Uterus (tissue), 4 donors: ENCODE measurements around the gene NECTIN4. TPM values are rescaled to one million over a fixed set of nuclear protein-coding genes. Genes with fewer than 3 reads are reported as not detected.

Source experiments
- DNase-seq, 2 donors: peaks; one replicate each; pipeline ENCODE4 v3.0.0-alpha.2; 2019 to 2020
- H3K27ac ChIP-seq, 2 donors: fragments of 200-600 bp; sonication (generic); 1 replicate in 1 of 2; 2 replicates in 1 of 2; pipeline ENCODE4 v1.5.1; 2016 to 2018
- H3K27me3 ChIP-seq, 2 donors: fragments of 200-600 bp; sonication (generic); one replicate each; pipeline ENCODE4 v1.5.1; 2018 to 2019; ENCODE audit warnings: control low read depth in 1 of 2
- H3K36me3 ChIP-seq, 2 donors: fragments of 200-600 bp; sonication (generic); one replicate each; pipeline ENCODE4 v1.5.1; 2019; ENCODE audit warnings: control low read depth in 1 of 2
- H3K4me1 ChIP-seq, 2 donors: fragments of 200-600 bp; sonication (generic); one replicate each; pipeline ENCODE4 v1.5.1; 2018 to 2019; ENCODE audit warnings: control low read depth in 1 of 2
- H3K4me3 ChIP-seq, 2 donors: fragments of 200-600 bp; sonication (generic); 1 replicate in 1 of 2; 2 replicates in 1 of 2; pipeline ENCODE4 v1.5.1; 2018 to 2019; ENCODE audit warnings: mild to moderate bottlenecking in 1 of 2
- H3K9me3 ChIP-seq, 2 donors: fragments of 200-600 bp; sonication (generic); one replicate each; pipeline ENCODE4 v1.5.1; 2019; ENCODE audit warnings: control low read depth in 1 of 2
- POLR2A ChIP-seq, 2 donors: fragments of 450-650 bp; IDR thresholded peaks; one replicate each; pipeline ENCODE4 v1.6.1; 2016; ENCODE audit warnings: antibody characterized with exemption in 2 of 2, mild to moderate bottlenecking in 1 of 2, moderate library complexity in 1 of 2
- intact Hi-C: fragments of 100-400 bp; cut with DNase I; formaldehyde crosslinking; loops from one replicate; pipeline ENCODE4 v1.15.1; 2023; ENCODE audit warnings: low total_unique reads
- total RNA-seq, 4 donors: library from RNA; depleted of rRNA in 3 of 4; stranded (reverse); fragments of >200 nt in 3 of 4; gene quantifications; one replicate each; pipeline versions ENCODE4 v1.1.0 to v1.2.4, GENCODE V29; 2014 to 2023
- TF ChIP-seq, protein P1 (sequence below), 4 experiments: fragments of 200-600 bp in 2 of 4; fragments of 450-650 bp in 2 of 4; sonication (generic) in 2 of 4; IDR thresholded peaks; one replicate each; pipeline ENCODE4 v1.5.1; 2016 to 2019; ENCODE audit warnings: antibody characterized with exemption in 4 of 4, mild to moderate bottlenecking in 2 of 4, moderate library complexity in 1 of 4
- donor health status: DM: yes; HTN: yes; CAD: no.

Gene NECTIN4
- total RNA-seq, 4 donors from 2014 or later: 2.1 TPM; not detected in 3

DNA sequence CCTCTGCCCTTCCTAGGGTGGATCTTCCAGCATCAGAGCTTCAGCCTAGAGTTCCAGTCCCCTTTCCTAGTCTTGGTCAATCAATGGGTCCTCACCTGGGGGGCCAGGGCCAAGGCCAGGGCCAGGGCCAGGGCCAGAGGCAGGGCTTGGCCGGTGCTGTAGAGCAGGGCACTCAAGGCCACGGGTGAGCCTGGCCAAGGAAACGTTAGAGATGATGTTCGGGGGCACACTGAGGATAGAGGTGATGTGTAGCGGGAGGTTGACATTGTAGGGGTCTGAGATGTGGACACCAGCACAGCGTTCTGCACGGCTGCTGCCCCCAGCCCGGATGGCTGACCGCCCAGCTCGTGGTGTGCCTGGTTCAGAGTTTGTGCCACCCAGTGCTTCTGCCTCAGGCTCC is 38.1 kb downstream of the NECTIN4 start:
- Histone ChIP-seq H3K4me3 (no peak overlapping the region), H3K27ac (no peak overlapping the region), H3K36me3 (no peaks in the 10 kb centered on the region), H3K27me3 (no peaks in the 10 kb centered on the region), H3K9me3 (no peaks in the 10 kb centered on the region), H3K4me1 (no peaks in the 10 kb centered on the region)
- intact Hi-C loops: no loop called here
- no peak for DNase-seq
- TF ChIP-seq POLR2A (IDR thresholded peaks at IDR 0.05): no peak
- TF ChIP-seq, protein P1, sequence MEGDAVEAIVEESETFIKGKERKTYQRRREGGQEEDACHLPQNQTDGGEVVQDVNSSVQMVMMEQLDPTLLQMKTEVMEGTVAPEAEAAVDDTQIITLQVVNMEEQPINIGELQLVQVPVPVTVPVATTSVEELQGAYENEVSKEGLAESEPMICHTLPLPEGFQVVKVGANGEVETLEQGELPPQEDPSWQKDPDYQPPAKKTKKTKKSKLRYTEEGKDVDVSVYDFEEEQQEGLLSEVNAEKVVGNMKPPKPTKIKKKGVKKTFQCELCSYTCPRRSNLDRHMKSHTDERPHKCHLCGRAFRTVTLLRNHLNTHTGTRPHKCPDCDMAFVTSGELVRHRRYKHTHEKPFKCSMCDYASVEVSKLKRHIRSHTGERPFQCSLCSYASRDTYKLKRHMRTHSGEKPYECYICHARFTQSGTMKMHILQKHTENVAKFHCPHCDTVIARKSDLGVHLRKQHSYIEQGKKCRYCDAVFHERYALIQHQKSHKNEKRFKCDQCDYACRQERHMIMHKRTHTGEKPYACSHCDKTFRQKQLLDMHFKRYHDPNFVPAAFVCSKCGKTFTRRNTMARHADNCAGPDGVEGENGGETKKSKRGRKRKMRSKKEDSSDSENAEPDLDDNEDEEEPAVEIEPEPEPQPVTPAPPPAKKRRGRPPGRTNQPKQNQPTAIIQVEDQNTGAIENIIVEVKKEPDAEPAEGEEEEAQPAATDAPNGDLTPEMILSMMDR (IDR thresholded peaks at IDR 0.05): no peak

DNA sequence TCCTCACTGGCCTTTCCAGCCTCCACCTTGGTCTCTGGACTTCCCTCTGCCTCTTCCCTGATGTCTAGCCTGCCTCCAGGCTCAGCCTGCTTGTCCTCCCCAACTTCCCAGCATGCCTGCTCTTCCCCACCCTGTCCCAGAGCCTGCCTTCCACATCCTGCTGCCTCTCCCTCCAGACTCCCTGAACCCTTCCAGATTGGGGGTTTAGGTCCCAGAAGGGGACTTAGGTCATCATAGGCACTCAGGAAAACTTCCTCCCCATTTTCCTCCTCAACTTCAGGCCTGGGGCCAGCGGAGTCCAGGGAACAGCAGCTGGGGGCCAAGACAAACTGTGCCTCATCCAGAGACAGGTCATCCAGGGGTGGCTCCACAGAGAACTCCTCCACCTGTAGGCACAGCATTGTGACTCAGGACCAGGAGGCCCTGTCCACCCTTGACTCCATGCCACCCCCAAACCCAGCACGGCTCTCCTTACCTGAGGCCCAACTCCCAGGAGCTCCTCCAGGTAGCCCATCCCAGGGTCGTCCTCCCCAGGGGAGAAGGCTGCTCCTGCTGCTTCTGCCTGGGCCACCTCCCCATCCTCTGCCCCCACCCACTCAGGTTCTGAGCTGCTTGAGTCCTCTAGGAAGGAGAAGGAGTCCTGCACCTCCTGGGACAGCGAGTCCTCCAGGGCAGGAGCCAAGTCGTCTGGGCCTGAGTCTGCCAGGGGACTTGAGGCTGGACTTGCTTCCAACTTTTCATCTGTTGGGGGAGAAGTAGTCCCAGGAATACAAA is 40.2 kb downstream of the NECTIN4 start:
- intact Hi-C loops: no loop called here

DNA sequence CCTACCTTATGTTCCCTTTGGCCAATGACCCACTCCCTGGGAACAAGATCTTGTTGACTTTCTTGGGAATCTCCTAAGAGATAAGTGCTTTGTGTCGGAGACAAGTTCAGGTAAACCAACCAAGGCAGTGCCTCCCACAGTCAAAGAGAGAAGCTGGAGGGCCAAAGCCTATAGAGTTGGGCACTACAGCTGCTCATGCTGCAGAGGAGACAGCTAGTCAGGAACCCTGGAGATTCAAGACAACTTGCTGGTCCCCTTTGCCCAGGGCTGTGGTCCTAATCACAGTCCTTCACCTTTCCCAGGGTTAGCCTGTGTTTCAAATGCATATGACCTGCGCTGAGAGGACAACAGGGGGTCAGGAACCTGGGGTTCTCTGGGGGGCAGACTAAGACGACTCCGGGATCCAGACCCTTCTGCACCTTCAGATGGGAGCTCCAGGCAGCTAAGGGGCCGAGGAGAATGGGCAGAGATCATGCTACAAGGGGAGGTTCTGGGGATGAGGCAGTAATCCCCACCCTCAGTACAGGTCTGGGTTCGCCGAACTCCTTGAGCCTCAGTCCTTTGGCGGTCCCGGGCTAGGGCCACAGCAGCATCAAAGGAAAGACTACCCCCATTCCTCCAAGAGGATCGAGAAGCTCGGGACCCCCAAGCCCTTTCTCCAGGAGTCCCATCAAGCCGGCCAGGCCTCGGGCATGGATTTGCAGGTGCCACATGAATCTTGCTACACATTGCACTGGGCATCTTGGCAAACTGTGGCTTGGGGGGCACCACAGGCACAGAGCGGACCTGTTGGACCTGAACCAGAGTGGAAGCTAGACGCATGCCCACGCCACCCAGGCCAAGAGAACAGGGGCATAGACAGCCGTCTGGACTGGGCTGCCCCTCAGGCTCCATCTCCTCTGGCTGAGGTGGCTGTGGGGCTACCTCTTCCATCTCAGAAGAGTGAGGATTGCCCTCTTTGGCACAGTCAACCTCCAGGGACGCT is 41.6 kb downstream of the NECTIN4 start:
- Histone ChIP-seq H3K4me3 (no peak overlapping the region), H3K27ac (no peak overlapping the region), H3K36me3 (no peaks in the 10 kb centered on the region), H3K27me3 (no peaks in the 10 kb centered on the region), H3K9me3 (no peaks in the 10 kb centered on the region), H3K4me1 (peaks cover 0 to 6% of the 10 kb centered on the region in 2 donors)
- no peak for DNase-seq
- intact Hi-C loops: no loop called here
- no peak for TF ChIP-seq POLR2A (IDR thresholded peaks at IDR 0.05)
- TF ChIP-seq, protein P1 (IDR thresholded peaks at IDR 0.05): no peak

More for the DNA sequence above, 40.2 kb downstream of the NECTIN4 start:
- H3K4me1 ChIP-seq: peaks cover 0 to 3% of the 10 kb centered on the region in 2 donors
- no peak overlapping the region for H3K4me3 ChIP-seq
- no peaks in the 10 kb centered on the region for H3K36me3 ChIP-seq
- H3K27ac ChIP-seq: no peak overlapping the region
- no peaks in the 10 kb centered on the region for H3K27me3 ChIP-seq
- no peak for DNase-seq
- no peak for TF ChIP-seq POLR2A (IDR thresholded peaks at IDR 0.05)
- TF ChIP-seq, protein P1 (IDR thresholded peaks at IDR 0.05): no peak
- no peaks in the 10 kb centered on the region for H3K9me3 ChIP-seq

DNA sequence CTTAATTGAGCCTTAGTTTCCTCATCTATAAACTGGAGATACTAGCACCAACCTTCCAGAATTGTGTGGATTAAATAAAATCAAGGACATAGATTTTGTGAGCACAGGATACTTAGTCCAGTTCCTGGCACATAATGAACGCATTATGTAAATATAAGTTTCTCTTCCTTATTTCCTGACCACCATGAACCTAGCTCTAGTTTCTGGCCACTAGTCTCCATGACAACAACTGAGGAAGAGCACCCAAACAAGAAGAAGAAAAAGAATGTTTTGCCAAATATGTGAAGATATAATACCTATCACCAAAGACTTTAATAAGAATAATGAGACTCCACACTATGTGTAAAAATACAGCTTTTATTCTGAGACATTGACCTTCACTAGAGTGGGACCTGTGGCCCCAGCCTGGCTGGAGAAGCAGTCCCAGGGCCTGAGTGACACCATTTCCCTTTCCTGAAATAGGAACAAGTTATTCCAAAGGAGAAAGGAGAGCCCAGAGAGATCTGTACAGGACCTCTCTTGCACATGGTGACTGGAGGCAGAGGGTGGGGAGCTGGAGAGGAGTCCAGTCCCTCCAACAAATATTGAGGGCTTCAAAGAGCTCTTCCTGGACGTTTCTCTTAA is 42.6 kb downstream of the NECTIN4 start:
- H3K4me1 ChIP-seq: peaks cover 0 to 6% of the 10 kb centered on the region in 2 donors
- TF ChIP-seq, protein P1 (IDR thresholded peaks at IDR 0.05): no peak
- no peak for TF ChIP-seq POLR2A (IDR thresholded peaks at IDR 0.05)
- no peak for DNase-seq
- peak overlapping the region; percentile 78 to 87 for H3K4me3 ChIP-seq
- no peaks in the 10 kb centered on the region for H3K36me3 ChIP-seq
- no peaks in the 10 kb centered on the region for H3K9me3 ChIP-seq
- intact Hi-C loops: no loop called here
- peak overlapping the region; percentile 93 to 97 for H3K27ac ChIP-seq
- no peaks in the 10 kb centered on the region for H3K27me3 ChIP-seq
